H9 (cell line): ENCODE measurements around the gene GRID2. TPM values are rescaled to one million over a fixed set of nuclear protein-coding genes. Genes with fewer than 3 reads are reported as not detected.

Experiments
- DNase-seq: peaks from one replicate; pipeline ENCODE4 v3.0.0-alpha.2; 2017
- H2AFZ ChIP-seq: one replicate; pipeline ENCODE4 v1.6.1; 2013; ENCODE audit warnings: mild to moderate bottlenecking, low read length, control low read depth, moderate library complexity
- H2AK5ac ChIP-seq: 2 replicates; pipeline ENCODE4 v1.6.1; 2013; ENCODE audit warnings: low read length, control low read depth, mixed read lengths; ENCODE audit not compliant: insufficient read length
- H2BK120ac ChIP-seq: one replicate; pipeline ENCODE4 v1.6.1; 2013; ENCODE audit warnings: low read depth, mild to moderate bottlenecking, low read length, control low read depth, inconsistent platforms; ENCODE audit not compliant: poor library complexity, severe bottlenecking
- H2BK12ac ChIP-seq: 2 replicates; pipeline ENCODE4 v1.6.1; 2013; ENCODE audit warnings: low read length, control low read depth, mixed read lengths, low read depth; ENCODE audit not compliant: insufficient read length
- H2BK15ac ChIP-seq: 2 replicates; pipeline ENCODE4 v1.6.1; 2013; ENCODE audit warnings: low read depth, low read length, control low read depth
- H2BK20ac ChIP-seq: one replicate; pipeline ENCODE4 v1.6.1; 2013; ENCODE audit warnings: low read depth, mild to moderate bottlenecking, low read length, control low read depth, inconsistent platforms; ENCODE audit not compliant: poor library complexity, severe bottlenecking
- H2BK5ac ChIP-seq: 2 replicates; pipeline ENCODE4 v1.6.1; 2013; ENCODE audit warnings: low read length, control low read depth, mixed read lengths; ENCODE audit not compliant: insufficient read length
- H3K14ac ChIP-seq: 2 replicates; pipeline ENCODE4 v1.6.1; 2013; ENCODE audit warnings: low read length, control low read depth; ENCODE audit not compliant: insufficient read depth
- H3K18ac ChIP-seq: 2 replicates; pipeline ENCODE4 v1.6.1; 2013; ENCODE audit warnings: low read depth, mild to moderate bottlenecking, mixed read lengths, low read length, control low read depth; ENCODE audit not compliant: insufficient read length
- H3K23ac ChIP-seq: 2 replicates; pipeline ENCODE4 v1.6.1; 2013; ENCODE audit warnings: low read length, control low read depth, mixed read lengths, low read depth; ENCODE audit not compliant: insufficient read length
- H3K23me2 ChIP-seq: 2 replicates; pipeline ENCODE4 v1.6.1; 2013; ENCODE audit warnings: low read depth, mild to moderate bottlenecking, mixed read lengths, low read length, control low read depth; ENCODE audit not compliant: insufficient read length, poor library complexity, severe bottlenecking
- H3K27ac ChIP-seq: 2 replicates; pipeline ENCODE4 v1.5.1; 2013; ENCODE audit warnings: low read length, control low read depth, mixed read lengths, low read depth; ENCODE audit not compliant: insufficient read length
- H3K27me3 ChIP-seq: 2 replicates; pipeline ENCODE4 v1.6.1; 2013; ENCODE audit warnings: low read length, control low read depth, inconsistent platforms; ENCODE audit not compliant: insufficient read depth
- H3K4ac ChIP-seq: 2 replicates; pipeline ENCODE4 v1.6.1; 2013; ENCODE audit warnings: low read depth, mild to moderate bottlenecking, control low read depth, inconsistent platforms, low read length, moderate library complexity
- H3K4me1 ChIP-seq: 2 replicates; pipeline ENCODE4 v1.6.1; 2013; ENCODE audit warnings: low read length, control low read depth, inconsistent platforms; ENCODE audit not compliant: insufficient read depth
- H3K4me2 ChIP-seq: 2 replicates; pipeline ENCODE4 v1.6.1; 2013; ENCODE audit warnings: low read length, control low read depth, mixed read lengths; ENCODE audit not compliant: insufficient read length, insufficient read depth
- H3K56ac ChIP-seq: 2 replicates; pipeline ENCODE4 v1.6.1; 2013; ENCODE audit warnings: low read depth, mild to moderate bottlenecking, mixed read lengths, low read length, control low read depth; ENCODE audit not compliant: insufficient read length
- H3K79me1 ChIP-seq: 2 replicates; pipeline ENCODE4 v1.6.1; 2013; ENCODE audit warnings: low read depth, mild to moderate bottlenecking, moderate library complexity, low read length, control low read depth, inconsistent platforms; ENCODE audit not compliant: insufficient read depth, poor library complexity, severe bottlenecking
- H3K79me2 ChIP-seq: 2 replicates; pipeline ENCODE4 v1.6.1; 2013; ENCODE audit warnings: low read length, control low read depth, inconsistent platforms; ENCODE audit not compliant: insufficient read depth
- H3K9ac ChIP-seq: 2 replicates; pipeline ENCODE4 v1.6.1; 2013; ENCODE audit warnings: low read length, control low read depth, mixed read lengths; ENCODE audit not compliant: insufficient read length; ENCODE audit errors: extremely low read depth
- H3K9me3 ChIP-seq: one replicate; pipeline ENCODE4 v1.6.1; 2013; ENCODE audit warnings: low read depth, low read length, inconsistent platforms; ENCODE audit not compliant: control insufficient read depth
- H3T11ph ChIP-seq: one replicate; pipeline ENCODE4 v1.6.1; 2013; ENCODE audit warnings: mild to moderate bottlenecking, low read length, control low read depth, inconsistent platforms
- H4K20me1 ChIP-seq: one replicate; pipeline ENCODE4 v1.6.1; 2013; ENCODE audit not compliant: control insufficient read depth, insufficient read length, insufficient read depth
- H4K5ac ChIP-seq: 2 replicates; pipeline ENCODE4 v1.6.1; 2013; ENCODE audit warnings: low read depth, mild to moderate bottlenecking, mixed read lengths, low read length, control low read depth; ENCODE audit not compliant: insufficient read length
- H4K8ac ChIP-seq: replicated peaks from 2 replicates; pipeline ENCODE4 v1.6.1; 2013; ENCODE audit warnings: low read length, control low read depth, mixed read lengths, low read depth; ENCODE audit not compliant: insufficient read length
- H4K91ac ChIP-seq: 2 replicates; pipeline ENCODE4 v1.6.1; 2013; ENCODE audit warnings: low read depth, mild to moderate bottlenecking, moderate library complexity, mixed read lengths, low read length, control low read depth; ENCODE audit not compliant: insufficient read length
- H3K27ac Mint-ChIP-seq, 3 experiments: 2 replicates in 2 of 3; 3 replicates in 1 of 3; pipeline ENCODE4 v1.8.0; 2020 to 2021; ENCODE audit warnings: mixed read lengths in 3 of 3, mild to moderate bottlenecking in 1 of 3, moderate library complexity in 1 of 3
- H3K27me3 Mint-ChIP-seq: 2 replicates; pipeline ENCODE4 v1.8.0; 2021; ENCODE audit warnings: low read depth, mild to moderate bottlenecking, moderate library complexity, mixed read lengths
- H3K36me3 Mint-ChIP-seq, 3 experiments: 2 replicates in 2 of 3; 3 replicates in 1 of 3; pipeline ENCODE4 v1.8.0; 2020 to 2021; ENCODE audit warnings: low read depth in 3 of 3, mixed read lengths in 3 of 3; ENCODE audit not compliant: insufficient read depth in 1 of 3
- H3K4me1 Mint-ChIP-seq, 2 experiments: 2 replicates each; pipeline ENCODE4 v1.8.0; 2020; ENCODE audit warnings: mixed read lengths in 2 of 2
- H3K4me3 Mint-ChIP-seq, 2 experiments: 2 replicates in 1 of 2; 3 replicates in 1 of 2; pipeline ENCODE4 v1.8.0; 2020 to 2021; ENCODE audit warnings: mild to moderate bottlenecking in 2 of 2, mixed read lengths in 2 of 2, moderate library complexity in 1 of 2
- H3K9me3 Mint-ChIP-seq, 2 experiments: 2 replicates in 1 of 2; 3 replicates in 1 of 2; pipeline ENCODE4 v1.8.0; 2020; ENCODE audit warnings: mild to moderate bottlenecking in 2 of 2, mixed read lengths in 2 of 2, moderate library complexity in 1 of 2
- WGBS: extraction: QIAGEN DNeasy Blood & Tissue Kit; methylation state at CpG from one replicate; pipeline ENCODE4 v1.1.7; 2013; ENCODE audit warnings: missing lambda C conversion rate, low lambda C conversion rate, mixed read lengths; ENCODE audit not compliant: insufficient read length; ENCODE audit errors: extremely low coverage; 5-methylcytosine and 5-hydroxymethylcytosine counted together
- total RNA-seq: library from RNA; stranded (reverse); gene quantifications from 2 replicates; pipeline ENCODE4 v1.2.1, GENCODE V29; 2021
- TF ChIP-seq, protein P1 (sequence below): fragments of 200-600 bp; sonication (generic); conservative IDR thresholded peaks from 3 replicates; pipeline ENCODE4 v1.8.0; 2021; ENCODE audit warnings: antibody characterized with exemption, mild to moderate bottlenecking

The GRID2 gene
- total RNA-seq, 1 experiment from 2014 or later: 21.8 TPM

- no peaks in the 10 kb centered on the region for H3K27me3 Mint-ChIP-seq
- Histone ChIP-seq H2BK15ac (no peak overlapping the region), H3K9me3 (no peaks in the 10 kb centered on the region), H2BK5ac (no peak overlapping the region), H2BK12ac (no peak overlapping the region), H2AK5ac (no peak overlapping the region), H3K79me2 (no peaks in the 10 kb centered on the region), H3K4ac (no peak overlapping the region), H3K9ac (no peak overlapping the region), H3T11ph (no peak overlapping the region), H3K14ac (no peak overlapping the region), H3K23me2 (no peaks in the 10 kb centered on the region), H3K23ac (no peak overlapping the region), H3K79me1 (no peaks in the 10 kb centered on the region), H2BK120ac (no peak overlapping the region), H4K20me1 (peaks cover 2% of the 10 kb centered on the region), H3K4me2 (no peak overlapping the region), H3K4me1 (no peaks in the 10 kb centered on the region), H3K27ac (no peak overlapping the region), H2AFZ (no peak overlapping the region), H4K5ac (no peak overlapping the region), H3K27me3 (no peaks in the 10 kb centered on the region), H3K56ac (no peak overlapping the region), H2BK20ac (no peak overlapping the region), H3K18ac (no peak overlapping the region), H4K8ac (no peak overlapping the region), H4K91ac (no peak overlapping the region)
- no peak for DNase-seq
- peaks cover 0 to 4% (median 0%) of the 10 kb centered on the region in 3 experiments; a peak in 1 of 7 replicates for H3K36me3 Mint-ChIP-seq
- H3K4me1 Mint-ChIP-seq: peaks cover 17 to 18% of the 10 kb centered on the region in 2 experiments
- TF ChIP-seq, protein P1, sequence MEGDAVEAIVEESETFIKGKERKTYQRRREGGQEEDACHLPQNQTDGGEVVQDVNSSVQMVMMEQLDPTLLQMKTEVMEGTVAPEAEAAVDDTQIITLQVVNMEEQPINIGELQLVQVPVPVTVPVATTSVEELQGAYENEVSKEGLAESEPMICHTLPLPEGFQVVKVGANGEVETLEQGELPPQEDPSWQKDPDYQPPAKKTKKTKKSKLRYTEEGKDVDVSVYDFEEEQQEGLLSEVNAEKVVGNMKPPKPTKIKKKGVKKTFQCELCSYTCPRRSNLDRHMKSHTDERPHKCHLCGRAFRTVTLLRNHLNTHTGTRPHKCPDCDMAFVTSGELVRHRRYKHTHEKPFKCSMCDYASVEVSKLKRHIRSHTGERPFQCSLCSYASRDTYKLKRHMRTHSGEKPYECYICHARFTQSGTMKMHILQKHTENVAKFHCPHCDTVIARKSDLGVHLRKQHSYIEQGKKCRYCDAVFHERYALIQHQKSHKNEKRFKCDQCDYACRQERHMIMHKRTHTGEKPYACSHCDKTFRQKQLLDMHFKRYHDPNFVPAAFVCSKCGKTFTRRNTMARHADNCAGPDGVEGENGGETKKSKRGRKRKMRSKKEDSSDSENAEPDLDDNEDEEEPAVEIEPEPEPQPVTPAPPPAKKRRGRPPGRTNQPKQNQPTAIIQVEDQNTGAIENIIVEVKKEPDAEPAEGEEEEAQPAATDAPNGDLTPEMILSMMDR: no peak
- no peaks in the 10 kb centered on the region for H3K9me3 Mint-ChIP-seq
- WGBS: no CpG with 5 or more reads among the region's 1 CpG
- no peak overlapping the region; a peak in 1 of 7 replicates for H3K27ac Mint-ChIP-seq
- no peak overlapping the region for H3K4me3 Mint-ChIP-seq
These were observed 31.1 kb downstream of the GRID2 start for GRCh38 chr4:92334716-92335350.
